Measurements from ENCODE around the gene HSPBAP1.
A peak's percentile ranks its signal among the peaks of the same experiment; 100 is the strongest.

HSPBAP1 gene, protein sequence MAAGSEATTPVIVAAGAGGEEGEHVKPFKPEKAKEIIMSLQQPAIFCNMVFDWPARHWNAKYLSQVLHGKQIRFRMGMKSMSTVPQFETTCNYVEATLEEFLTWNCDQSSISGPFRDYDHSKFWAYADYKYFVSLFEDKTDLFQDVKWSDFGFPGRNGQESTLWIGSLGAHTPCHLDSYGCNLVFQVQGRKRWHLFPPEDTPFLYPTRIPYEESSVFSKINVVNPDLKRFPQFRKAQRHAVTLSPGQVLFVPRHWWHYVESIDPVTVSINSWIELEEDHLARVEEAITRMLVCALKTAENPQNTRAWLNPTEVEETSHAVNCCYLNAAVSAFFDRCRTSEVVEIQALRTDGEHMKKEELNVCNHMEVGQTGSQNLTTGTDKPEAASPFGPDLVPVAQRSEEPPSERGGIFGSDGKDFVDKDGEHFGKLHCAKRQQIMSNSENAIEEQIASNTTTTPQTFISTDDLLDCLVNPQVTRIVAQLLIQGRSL

DNA sequence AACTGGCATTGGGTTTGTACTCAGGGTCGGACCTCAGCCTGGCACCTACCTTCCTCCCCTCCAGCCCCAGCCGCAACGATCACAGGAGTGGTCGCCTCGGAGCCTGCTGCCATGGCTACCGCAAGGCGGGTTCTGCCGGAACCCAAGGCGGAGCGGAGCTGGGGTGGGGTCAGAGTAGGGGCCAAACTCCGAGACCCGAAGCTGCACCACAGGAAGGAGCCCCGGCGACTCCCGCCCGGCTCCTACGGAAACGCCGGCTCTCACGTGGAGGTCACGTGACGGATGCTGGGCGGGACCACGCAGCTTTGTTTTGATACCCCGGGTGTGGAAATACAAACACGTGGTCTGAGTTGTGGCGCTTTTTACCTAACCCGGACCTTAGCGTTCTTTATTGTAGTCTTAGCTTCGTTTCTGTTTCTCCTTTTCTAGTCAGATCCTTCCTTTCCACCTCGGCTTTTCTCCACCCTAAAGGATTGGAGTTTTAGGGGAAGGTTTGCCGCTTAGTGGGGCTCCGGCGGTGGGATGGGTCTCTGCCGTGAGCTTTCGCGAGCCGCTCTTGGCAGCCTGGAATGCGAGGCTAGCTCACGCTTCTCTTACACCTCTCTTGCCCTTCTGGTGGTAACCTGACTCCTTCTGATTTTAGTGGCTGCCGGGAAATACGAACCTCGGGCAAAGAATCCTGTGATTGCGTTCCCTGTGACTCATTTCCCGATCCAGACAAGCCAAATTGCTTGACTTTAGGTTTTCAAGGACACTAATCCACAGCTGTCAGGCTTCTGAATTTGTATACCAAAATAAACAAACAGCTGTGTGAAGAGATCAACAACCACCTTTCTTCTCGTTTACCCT lies at the start of gene HSPBAP1:
TSS of gene HSPBAP1 (minus strand) at position 264 of the 849 bp plus-strand sequence. CDS start at position 113, 151 bp downstream.
- Histone ChIP-seq H3K27me3 (ENCODE audit: control insufficient read depth in 1 of 2, insufficient read depth in 2 of 2, low read length in 2 of 2) (no peaks in the 10 kb centered on the region), H3K9me3 (ENCODE audit: control insufficient read depth in 2 of 2, low read length in 2 of 2) (no peaks in the 10 kb centered on the region), H3K4me3 (ENCODE audit: low read length in 2 of 2) (peak within 1 kb of the TSS; percentile 92 to 94), H3K36me3 (ENCODE audit: control insufficient read depth in 2 of 2, insufficient read depth in 2 of 2, low read length in 2 of 2) (no peaks in the 10 kb centered on the region), H3K27ac (ENCODE audit: low read length) (peak within 1 kb of the TSS; percentile 86), H3K4me1 (ENCODE audit: control insufficient read depth, insufficient read depth, low read length) (peaks cover 13% of the 10 kb centered on the region), H3K9ac (ENCODE audit: low read length in 2 of 2) (peak within 1 kb of the TSS; percentile 87 to 94)

DNA sequence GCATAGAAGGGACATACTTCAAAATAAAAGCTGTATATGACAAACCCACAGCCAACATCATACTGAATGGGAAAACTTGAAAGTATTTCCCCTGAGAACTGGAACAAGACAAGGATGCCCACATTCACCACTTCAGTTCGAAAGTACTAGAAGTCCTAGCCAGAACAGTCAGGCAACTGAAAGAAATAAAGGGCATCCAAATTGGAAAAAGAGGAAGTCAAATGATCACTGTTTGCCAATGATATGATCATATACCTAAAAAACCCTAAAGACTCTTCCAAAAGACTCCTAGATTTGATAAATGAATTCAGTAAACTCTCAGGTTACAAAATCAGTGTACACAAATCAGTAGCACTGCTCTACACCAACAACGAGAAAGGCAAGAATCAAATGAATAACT lies 42.0 kb upstream of the HSPBAP1 start:
- H3K4me3 ChIP-seq (ENCODE audit: low read length in 2 of 2) = no peak overlapping the region
- no peaks in the 10 kb centered on the region for H3K4me1 ChIP-seq (ENCODE audit: control insufficient read depth, insufficient read depth, low read length)
- no peak overlapping the region for H3K27ac ChIP-seq (ENCODE audit: low read length)
- H3K9me3 ChIP-seq (ENCODE audit: control insufficient read depth in 2 of 2, low read length in 2 of 2) = no peaks in the 10 kb centered on the region
- H3K27me3 ChIP-seq (ENCODE audit: control insufficient read depth in 1 of 2, insufficient read depth in 2 of 2, low read length in 2 of 2) = no peaks in the 10 kb centered on the region
- no peak overlapping the region for H3K9ac ChIP-seq (ENCODE audit: low read length in 2 of 2)
- H3K36me3 ChIP-seq (ENCODE audit: control insufficient read depth in 2 of 2, insufficient read depth in 2 of 2, low read length in 2 of 2) = no peaks in the 10 kb centered on the region

DNA sequence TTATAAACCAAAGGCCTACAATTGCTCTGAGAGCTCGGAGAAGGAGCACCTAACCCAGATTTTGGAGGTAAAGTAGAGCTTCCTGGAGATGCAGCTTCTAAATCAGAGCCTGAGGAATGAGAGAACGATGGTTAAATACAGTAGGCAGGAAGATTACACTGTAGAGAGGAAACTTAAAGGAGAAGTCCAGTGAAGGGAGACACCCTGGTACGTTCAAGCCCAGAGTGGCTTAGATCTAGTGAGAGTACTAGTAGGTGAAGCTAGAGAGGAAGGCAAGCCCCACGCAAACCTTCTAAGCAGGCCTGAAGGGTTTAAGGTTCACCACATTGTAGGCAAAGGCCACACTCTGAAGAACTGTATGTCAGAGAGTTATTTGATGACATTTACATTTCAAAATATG lies 34.6 kb upstream of the HSPBAP1 start:
- peaks cover 6 to 14% of the 10 kb centered on the region in 2 donors for H3K36me3 ChIP-seq (ENCODE audit: control insufficient read depth in 2 of 2, insufficient read depth in 2 of 2, low read length in 2 of 2)
- no peak overlapping the region for H3K4me3 ChIP-seq (ENCODE audit: low read length in 2 of 2)
- H3K27me3 ChIP-seq (ENCODE audit: control insufficient read depth in 1 of 2, insufficient read depth in 2 of 2, low read length in 2 of 2) = no peaks in the 10 kb centered on the region
- H3K9me3 ChIP-seq (ENCODE audit: control insufficient read depth in 2 of 2, low read length in 2 of 2) = no peaks in the 10 kb centered on the region
- no peaks in the 10 kb centered on the region for H3K4me1 ChIP-seq (ENCODE audit: control insufficient read depth, insufficient read depth, low read length)
- no peak overlapping the region for H3K9ac ChIP-seq (ENCODE audit: low read length in 2 of 2)
- H3K27ac ChIP-seq (ENCODE audit: low read length) = no peak overlapping the region

DNA sequence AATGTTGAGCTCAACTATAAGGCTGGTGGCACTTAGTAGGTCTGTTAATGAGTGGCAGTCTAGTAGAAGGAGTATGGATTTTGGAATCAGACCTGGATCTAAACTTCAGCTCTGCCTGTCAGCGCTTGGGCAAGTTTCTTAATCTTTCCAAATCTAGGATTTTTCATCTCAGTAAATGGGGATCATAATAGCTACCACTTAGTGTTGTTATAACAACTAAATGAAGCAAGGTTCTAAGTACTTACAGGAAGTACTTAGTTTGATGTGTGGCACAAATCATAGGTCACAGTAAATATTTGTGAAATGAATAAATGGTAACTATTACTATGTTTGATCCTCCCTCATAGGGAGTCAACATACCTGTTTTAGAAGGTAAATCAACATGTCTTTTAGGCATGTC lies 32.6 kb upstream of the HSPBAP1 start:
- H3K9ac ChIP-seq (ENCODE audit: low read length in 2 of 2) = no peak overlapping the region
- H3K36me3 ChIP-seq (ENCODE audit: control insufficient read depth in 2 of 2, insufficient read depth in 2 of 2, low read length in 2 of 2) = peaks cover 11 to 14% of the 10 kb centered on the region in 2 donors
- no peak overlapping the region for H3K4me3 ChIP-seq (ENCODE audit: low read length in 2 of 2)
- H3K9me3 ChIP-seq (ENCODE audit: control insufficient read depth in 2 of 2, low read length in 2 of 2) = no peaks in the 10 kb centered on the region
- H3K27ac ChIP-seq (ENCODE audit: low read length) = no peak overlapping the region
- H3K4me1 ChIP-seq (ENCODE audit: control insufficient read depth, insufficient read depth, low read length) = no peaks in the 10 kb centered on the region
- no peaks in the 10 kb centered on the region for H3K27me3 ChIP-seq (ENCODE audit: control insufficient read depth in 1 of 2, insufficient read depth in 2 of 2, low read length in 2 of 2)

DNA sequence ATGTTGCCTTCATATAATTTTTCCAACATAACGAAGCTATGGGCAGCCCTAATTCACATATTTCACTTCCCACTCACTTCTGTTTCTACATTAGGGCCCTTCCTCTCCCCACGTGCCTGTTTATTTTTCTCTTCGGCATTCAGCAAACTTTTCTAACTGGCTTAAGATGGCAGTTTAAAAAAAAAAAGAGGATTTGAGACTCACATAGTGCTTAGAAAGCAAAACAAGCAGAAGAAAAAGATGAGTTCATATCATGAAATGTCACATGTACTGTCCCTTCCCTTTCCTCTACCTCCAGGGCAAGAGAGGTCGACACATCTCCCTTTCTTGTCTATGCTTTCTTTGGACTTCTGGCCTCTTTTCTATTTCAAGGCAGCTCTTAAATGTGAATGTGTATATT lies 31.8 kb upstream of the HSPBAP1 start:
- Histone ChIP-seq H3K9me3 (ENCODE audit: control insufficient read depth in 2 of 2, low read length in 2 of 2) (no peaks in the 10 kb centered on the region), H3K27me3 (ENCODE audit: control insufficient read depth in 1 of 2, insufficient read depth in 2 of 2, low read length in 2 of 2) (no peaks in the 10 kb centered on the region), H3K4me1 (ENCODE audit: control insufficient read depth, insufficient read depth, low read length) (no peaks in the 10 kb centered on the region), H3K4me3 (ENCODE audit: low read length in 2 of 2) (no peak overlapping the region), H3K27ac (ENCODE audit: low read length) (no peak overlapping the region), H3K9ac (ENCODE audit: low read length in 2 of 2) (no peak overlapping the region), H3K36me3 (ENCODE audit: control insufficient read depth in 2 of 2, insufficient read depth in 2 of 2, low read length in 2 of 2) (peaks cover 12 to 14% of the 10 kb centered on the region in 2 donors)

DNA sequence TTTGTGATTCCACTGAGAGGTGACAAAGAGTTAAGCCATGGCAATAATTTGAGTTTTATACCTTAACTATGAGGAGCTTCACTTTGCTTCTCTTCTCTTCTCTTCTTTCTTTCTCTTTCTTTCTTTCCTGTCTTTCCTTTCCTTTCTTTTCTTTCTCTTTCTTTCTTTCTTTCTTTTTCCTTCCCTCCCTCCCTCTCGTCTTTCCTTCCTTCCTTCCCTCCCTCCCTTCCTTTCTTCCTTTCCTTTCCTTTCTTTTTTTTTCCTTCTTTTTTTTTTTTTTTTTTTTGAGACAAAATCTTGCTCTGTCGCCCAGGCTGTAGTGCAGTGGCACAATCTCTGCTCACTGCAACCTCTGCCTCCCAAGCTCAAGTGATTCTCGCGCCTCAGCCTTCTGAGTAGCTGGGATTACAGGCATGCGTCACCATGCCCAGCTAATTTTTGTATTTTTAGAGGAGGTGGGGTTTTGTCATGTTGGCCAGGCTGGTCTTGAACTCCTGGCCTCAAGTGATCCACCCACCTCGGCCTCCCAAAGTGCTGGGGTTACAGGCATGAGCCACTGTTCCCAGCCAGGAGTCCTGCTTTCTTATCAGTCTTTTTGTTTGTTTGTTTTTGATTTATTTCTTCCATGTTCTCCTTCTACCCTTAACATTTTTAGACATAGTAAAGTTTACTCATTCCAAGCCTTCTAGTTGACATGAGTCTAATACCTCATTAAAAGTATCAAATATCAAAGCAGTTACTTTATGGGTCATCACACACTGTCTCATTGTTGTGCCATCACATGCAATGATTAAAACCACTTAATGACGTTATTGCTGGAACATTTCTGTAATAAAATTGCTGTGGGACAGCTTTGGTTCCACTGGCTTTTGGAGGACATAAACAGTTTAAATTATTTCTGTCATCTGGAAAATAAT lies 31.1 kb upstream of the HSPBAP1 start:
- Histone ChIP-seq H3K4me3 (ENCODE audit: low read length in 2 of 2) (no peak overlapping the region), H3K4me1 (ENCODE audit: control insufficient read depth, insufficient read depth, low read length) (no peaks in the 10 kb centered on the region), H3K36me3 (ENCODE audit: control insufficient read depth in 2 of 2, insufficient read depth in 2 of 2, low read length in 2 of 2) (peaks cover 12 to 14% of the 10 kb centered on the region in 2 donors), H3K9ac (ENCODE audit: low read length in 2 of 2) (no peak overlapping the region), H3K9me3 (ENCODE audit: control insufficient read depth in 2 of 2, low read length in 2 of 2) (no peaks in the 10 kb centered on the region), H3K27ac (ENCODE audit: low read length) (no peak overlapping the region), H3K27me3 (ENCODE audit: control insufficient read depth in 1 of 2, insufficient read depth in 2 of 2, low read length in 2 of 2) (no peaks in the 10 kb centered on the region)

DNA sequence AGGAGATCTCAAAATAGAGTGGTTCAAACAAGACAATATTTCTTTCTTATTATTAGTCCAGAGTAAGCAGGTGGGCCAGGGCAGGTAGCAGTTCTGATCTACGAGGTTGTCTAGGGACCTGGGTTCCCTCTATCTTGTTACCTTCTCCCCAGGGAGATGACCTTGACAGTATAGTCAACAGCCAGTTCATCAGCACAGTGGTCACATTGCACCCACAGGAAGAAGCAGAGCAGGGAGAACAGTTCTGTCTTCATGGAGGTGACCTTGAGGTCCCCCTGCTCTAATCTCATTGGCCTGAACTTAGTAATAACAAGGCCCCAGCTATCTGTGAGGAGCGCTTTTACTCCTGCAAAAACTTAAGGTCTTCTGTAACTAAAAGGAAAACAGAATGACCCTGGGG lies 23.0 kb upstream of the HSPBAP1 start:
- Histone ChIP-seq H3K9ac (ENCODE audit: low read length in 2 of 2) (no peak overlapping the region), H3K4me3 (ENCODE audit: low read length in 2 of 2) (no peak overlapping the region)

DNA sequence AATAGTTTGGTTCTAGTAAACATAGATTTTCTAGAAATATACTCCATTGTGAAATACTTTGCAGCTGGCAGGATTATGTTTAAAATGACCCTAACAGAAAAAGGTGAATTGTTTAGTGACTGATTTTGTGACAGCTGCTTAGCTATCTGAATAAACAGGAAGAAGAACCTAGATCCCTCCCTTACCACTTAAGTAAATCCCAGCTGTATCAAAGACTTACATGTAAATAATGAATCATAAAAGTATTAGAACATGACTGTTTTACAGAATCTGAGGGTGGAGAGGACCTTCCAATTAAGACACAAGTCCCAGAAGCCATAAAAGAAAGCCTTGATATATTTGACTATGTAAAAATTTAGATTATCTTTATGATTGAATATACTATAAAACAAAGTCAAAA lies 17.1 kb upstream of the HSPBAP1 start:
- H3K36me3 ChIP-seq (ENCODE audit: control insufficient read depth in 2 of 2, insufficient read depth in 2 of 2, low read length in 2 of 2) = peaks cover 4 to 8% of the 10 kb centered on the region in 2 donors
- H3K9ac ChIP-seq (ENCODE audit: low read length in 2 of 2) = no peak overlapping the region
- no peaks in the 10 kb centered on the region for H3K27me3 ChIP-seq (ENCODE audit: control insufficient read depth in 1 of 2, insufficient read depth in 2 of 2, low read length in 2 of 2)
- no peak overlapping the region for H3K27ac ChIP-seq (ENCODE audit: low read length)
- no peaks in the 10 kb centered on the region for H3K9me3 ChIP-seq (ENCODE audit: control insufficient read depth in 2 of 2, low read length in 2 of 2)
- no peak overlapping the region for H3K4me3 ChIP-seq (ENCODE audit: low read length in 2 of 2)
- H3K4me1 ChIP-seq (ENCODE audit: control insufficient read depth, insufficient read depth, low read length) = no peaks in the 10 kb centered on the region

More for the DNA sequence above, 23.0 kb upstream of the HSPBAP1 start:
- H3K36me3 ChIP-seq (ENCODE audit: control insufficient read depth in 2 of 2, insufficient read depth in 2 of 2, low read length in 2 of 2) = peaks cover 0 to 10% of the 10 kb centered on the region in 2 donors
- H3K4me1 ChIP-seq (ENCODE audit: control insufficient read depth, insufficient read depth, low read length) = no peaks in the 10 kb centered on the region
- H3K9me3 ChIP-seq (ENCODE audit: control insufficient read depth in 2 of 2, low read length in 2 of 2) = no peaks in the 10 kb centered on the region
- H3K27me3 ChIP-seq (ENCODE audit: control insufficient read depth in 1 of 2, insufficient read depth in 2 of 2, low read length in 2 of 2) = no peaks in the 10 kb centered on the region
- no peak overlapping the region for H3K27ac ChIP-seq (ENCODE audit: low read length)

DNA sequence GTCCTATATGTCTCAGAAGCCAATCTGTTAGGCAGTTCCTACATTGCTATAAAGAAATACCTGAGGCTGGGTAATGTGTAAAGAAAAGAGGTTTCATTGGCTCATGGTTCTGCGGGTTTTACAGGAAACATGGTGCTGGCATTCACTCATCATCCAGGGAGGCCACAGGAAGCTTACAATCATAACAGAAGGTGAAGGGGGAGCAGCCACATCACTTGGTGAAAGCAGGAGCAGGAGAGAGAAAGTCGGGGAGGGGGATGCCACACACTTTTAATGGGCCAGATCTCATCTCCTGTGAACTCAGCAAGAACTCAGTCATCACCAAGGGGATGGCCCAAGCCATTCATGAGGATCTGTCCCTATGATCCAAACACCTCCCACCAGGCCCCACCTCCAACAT lies 10.3 kb upstream of the HSPBAP1 start:
- Histone ChIP-seq H3K4me3 (ENCODE audit: low read length in 2 of 2) (no peak overlapping the region), H3K4me1 (ENCODE audit: control insufficient read depth, insufficient read depth, low read length) (no peaks in the 10 kb centered on the region), H3K36me3 (ENCODE audit: control insufficient read depth in 2 of 2, insufficient read depth in 2 of 2, low read length in 2 of 2) (peaks cover 4 to 7% of the 10 kb centered on the region in 2 donors), H3K9ac (ENCODE audit: low read length in 2 of 2) (no peak overlapping the region), H3K9me3 (ENCODE audit: control insufficient read depth in 2 of 2, low read length in 2 of 2) (no peaks in the 10 kb centered on the region), H3K27ac (ENCODE audit: low read length) (no peak overlapping the region), H3K27me3 (ENCODE audit: control insufficient read depth in 1 of 2, insufficient read depth in 2 of 2, low read length in 2 of 2) (no peaks in the 10 kb centered on the region)

DNA sequence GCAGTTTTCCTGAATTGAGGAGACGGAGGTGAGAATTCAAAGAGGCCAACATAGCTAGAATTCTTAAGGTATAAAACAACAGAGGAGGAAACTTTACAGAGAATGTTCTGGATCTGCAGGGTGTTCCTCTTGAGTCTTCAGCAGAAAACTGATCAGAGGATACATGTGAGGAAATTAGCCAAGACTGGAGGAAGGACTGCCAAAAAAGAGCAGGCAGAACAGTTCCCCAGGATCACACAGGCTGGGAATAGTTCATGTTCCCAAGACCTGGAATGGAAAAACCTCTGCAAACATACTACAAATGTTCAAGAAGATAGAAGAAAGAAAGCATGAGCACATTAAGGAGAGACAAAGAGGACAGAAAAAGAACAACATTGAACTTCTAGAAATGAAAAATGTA lies 8.7 kb upstream of the HSPBAP1 start:
- H3K4me1 ChIP-seq (ENCODE audit: control insufficient read depth, insufficient read depth, low read length) = no peaks in the 10 kb centered on the region
- H3K36me3 ChIP-seq (ENCODE audit: control insufficient read depth in 2 of 2, insufficient read depth in 2 of 2, low read length in 2 of 2) = peaks cover 0 to 2% of the 10 kb centered on the region in 2 donors
- H3K9me3 ChIP-seq (ENCODE audit: control insufficient read depth in 2 of 2, low read length in 2 of 2) = no peaks in the 10 kb centered on the region
- no peak overlapping the region for H3K9ac ChIP-seq (ENCODE audit: low read length in 2 of 2)
- H3K27ac ChIP-seq (ENCODE audit: low read length) = no peak overlapping the region
- no peaks in the 10 kb centered on the region for H3K27me3 ChIP-seq (ENCODE audit: control insufficient read depth in 1 of 2, insufficient read depth in 2 of 2, low read length in 2 of 2)
- no peak overlapping the region for H3K4me3 ChIP-seq (ENCODE audit: low read length in 2 of 2)
